K562 (cell line): Measurements from ENCODE around the gene RTL1. TPM values are rescaled to one million over a fixed set of nuclear protein-coding genes. Genes with fewer than 3 reads are reported as not detected.

Source experiments
- ATAC-seq: fragments of 200-7000 bp; cut with Tn5 transposase; 3 replicates; pipeline ENCODE4 v1.9.1; 2020; ENCODE audit warnings: moderate library complexity
- BruUV-seq: library from RNA; stranded (reverse); fragments of 400-500 nt; replicated peaks from 2 replicates; lab custom pipeline; 2021; lab: Mats Ljungman, UMichigan
- CTCF ChIA-PET: fragments of 300-600 bp; formaldehyde crosslinking; extraction: SDS; loops from one replicate; lab custom pipeline; 2021; ENCODE audit warnings: low intra/inter-chr PET ratio; lab: Yijun Ruan, JAX
- POLR2A ChIA-PET: fragments of 300-600, 350-650 bp; sonication (Branson Sonifier 250); formaldehyde crosslinking; extraction: SDS; loops from one replicate; lab custom pipeline; 2021; ENCODE audit warnings: antibody characterized with exemption, inconsistent platforms; lab: Yijun Ruan, JAX
- DNase-seq, 4 experiments: peaks; one replicate each; pipeline versions ENCODE4 v3.0.0 to v3.0.0-alpha.2; 2011 to 2018; ENCODE audit warnings: low spot score in 3 of 4, mixed read lengths in 3 of 4; ENCODE audit errors: extremely low read depth in 1 of 4
- FAIRE-seq: peaks from 2 replicates; lab custom pipeline; 2011; peaks lifted over from hg19 to GRCh38; lab: Jason Lieb, UNC
- H2AFZ ChIP-seq: 2 replicates; pipeline ENCODE4 v1.6.0; 2011; ENCODE audit warnings: low read depth, low read length, control low read depth, inconsistent platforms
- H3K27ac ChIP-seq: fragments of 200-600 bp; 3 replicates; pipeline ENCODE4 v1.8.0; 2011; ENCODE audit warnings: low read depth, mild to moderate bottlenecking, control low read depth, inconsistent platforms, low read length, moderate library complexity, mixed read lengths; ENCODE audit errors: extremely low read depth
- H3K27me3 ChIP-seq, 2 experiments: fragments of 300-600 bp in 1 of 2; 2 replicates in 1 of 2; 3 replicates in 1 of 2; pipeline versions ENCODE4 v1.6.0 to v1.8.0; 2011; ENCODE audit warnings: inconsistent platforms in 2 of 2, low read length in 2 of 2, mild to moderate bottlenecking in 1 of 2, mixed read lengths in 1 of 2, moderate library complexity in 1 of 2; ENCODE audit not compliant: control insufficient read depth in 2 of 2, insufficient read depth in 2 of 2
- H3K36me3 ChIP-seq: fragments of 300-600 bp; 3 replicates; pipeline ENCODE4 v1.8.0; 2011; ENCODE audit warnings: mild to moderate bottlenecking, low read length, inconsistent platforms; ENCODE audit not compliant: control insufficient read depth, insufficient read depth
- H3K4me1 ChIP-seq, 2 experiments: fragments of 200-600 bp in 1 of 2; replicated peaks in 1 of 2; 2 replicates in 1 of 2; 3 replicates in 1 of 2; pipeline versions ENCODE4 v1.5.1 to v1.8.0; 2011; ENCODE audit warnings: inconsistent platforms in 2 of 2, low read length in 2 of 2, mild to moderate bottlenecking in 1 of 2, mixed read lengths in 1 of 2, moderate library complexity in 1 of 2; ENCODE audit not compliant: control insufficient read depth in 2 of 2, insufficient read depth in 2 of 2
- H3K4me2 ChIP-seq: 2 replicates; pipeline ENCODE4 v1.6.1; 2011; ENCODE audit warnings: low read length, control low read depth, inconsistent platforms, mixed read lengths; ENCODE audit not compliant: insufficient read depth
- H3K4me3 ChIP-seq: fragments of 200-600 bp; sonication (generic), shearing (Covaris generic); 2 replicates; pipeline ENCODE4 v1.5.1; 2016; ENCODE audit warnings: control low read depth, inconsistent platforms
- H3K79me2 ChIP-seq: fragments of 200-600 bp; 3 replicates; pipeline ENCODE4 v1.8.0; 2011; ENCODE audit warnings: low read length, inconsistent platforms; ENCODE audit not compliant: control insufficient read depth, insufficient read depth
- H3K9ac ChIP-seq, 2 experiments: 2 replicates each; pipeline versions ENCODE4 v1.6.0 to v1.6.1; 2011; ENCODE audit warnings: low read depth in 2 of 2, low read length in 2 of 2, control low read depth in 1 of 2, inconsistent platforms in 1 of 2, mild to moderate bottlenecking in 1 of 2, mixed read lengths in 1 of 2; ENCODE audit not compliant: insufficient read depth in 1 of 2
- H3K9me1 ChIP-seq: one replicate; pipeline ENCODE4 v1.6.0; 2011; ENCODE audit warnings: inconsistent platforms, mild to moderate bottlenecking, low read length, moderate library complexity; ENCODE audit not compliant: control insufficient read depth, insufficient read depth
- H3K9me3 ChIP-seq: replicated peaks from 2 replicates; pipeline ENCODE4 v1.5.1; 2011; ENCODE audit warnings: low read depth, low read length, inconsistent platforms; ENCODE audit not compliant: control insufficient read depth, insufficient read depth
- H4K20me1 ChIP-seq: replicated peaks from 2 replicates; pipeline ENCODE4 v1.6.1; 2011; ENCODE audit warnings: low read length, inconsistent platforms, mixed read lengths; ENCODE audit not compliant: control insufficient read depth, insufficient read depth
- BRD4 ChIP-seq: fragments of 200-600 bp; sonication (generic); IDR thresholded peaks from 2 replicates; pipeline ENCODE4 v1.6.1; 2017; ENCODE audit warnings: inconsistent platforms
- ELF1 ChIP-seq: fragments of 200-800 bp; sonication (Bioruptor generic); IDR thresholded peaks from 2 replicates; pipeline ENCODE4 v1.6.1; 2016; ENCODE audit warnings: missing genetic modification characterization, missing compliant biosample characterization
- HNRNPH1 ChIP-seq: fragments of 200-400 bp; formaldehyde crosslinking; optimal IDR thresholded peaks from 2 replicates; pipeline ENCODE3; 2017; ENCODE audit warnings: low read depth, mild to moderate bottlenecking, low read length, moderate library complexity
- KAT8 ChIP-seq: fragments of 450-650 bp; IDR thresholded peaks from 2 replicates; pipeline ENCODE4 v1.6.1; 2016; ENCODE audit warnings: low read depth, mild to moderate bottlenecking
- L3MBTL2 ChIP-seq: fragments of 450-650 bp; IDR thresholded peaks from 2 replicates; pipeline ENCODE4 v1.6.1; 2016; ENCODE audit warnings: mild to moderate bottlenecking, moderate library complexity
- LARP7 ChIP-seq: fragments of 450-650 bp; IDR thresholded peaks from 2 replicates; pipeline ENCODE4 v1.6.1; 2016
- MITF ChIP-seq: IDR thresholded peaks from 2 replicates; pipeline ENCODE4 v1.6.1; 2014; ENCODE audit warnings: antibody characterized with exemption
- SFPQ ChIP-seq: fragments of 200-400 bp; formaldehyde crosslinking; IDR thresholded peaks from 2 replicates; pipeline ENCODE4 v1.6.1; 2017; ENCODE audit warnings: mild to moderate bottlenecking, low read depth, low read length, moderate library complexity
- SRF ChIP-seq, 2 experiments: fragments of 250-450, 450-650 bp in 1 of 2; sonication (Bioruptor Pico) in 1 of 2; sonication (generic) in 1 of 2; formaldehyde crosslinking; IDR thresholded peaks; 2 replicates each; pipeline versions ENCODE4 v1.5.0 to v1.5.1; 2020 to 2022; ENCODE audit warnings: mild to moderate bottlenecking in 1 of 2, missing genetic modification reagents in 1 of 2
- WHSC1 ChIP-seq: IDR thresholded peaks from one replicate; pipeline ENCODE4 v1.6.1; 2012; ENCODE audit warnings: low read length, control low read depth, inconsistent platforms
- ZNF124 ChIP-seq: sonication (generic); formaldehyde crosslinking; IDR thresholded peaks from 2 replicates; pipeline ENCODE4 v1.8.1; 2022; ENCODE audit warnings: missing genetic modification reagents
- ZNF140 ChIP-seq: fragments of 250-450 bp; sonication (Bioruptor Pico); IDR thresholded peaks from 2 replicates; pipeline ENCODE4 v1.8.0; 2021; ENCODE audit warnings: moderate library complexity, mild to moderate bottlenecking, inconsistent platforms
- ZNF79 ChIP-seq: fragments of 250-450 bp; sonication (Bioruptor Pico); IDR thresholded peaks from 2 replicates; pipeline ENCODE4 v1.4.0; 2020; ENCODE audit warnings: low read depth, mild to moderate bottlenecking, moderate library complexity
- WGBS: fragments of 100-300 bp; shearing (Covaris generic); methylation state at CpG from one replicate; pipeline ENCODE4 v1.1.6; 2016; ENCODE audit warnings: low coverage, mixed read lengths; ENCODE audit not compliant: insufficient coverage; ENCODE audit errors: missing lambda C conversion rate; 5-methylcytosine and 5-hydroxymethylcytosine counted together
- in situ Hi-C: fragments of 300-500 bp; cut with MboI; formaldehyde crosslinking; loops from 4 replicates; pipeline ENCODE4 v1.15.0; 2018; ENCODE audit warnings: inconsistent platforms, mixed read lengths
- intact Hi-C: fragments of 100-400 bp; cut with micrococcal nuclease; formaldehyde crosslinking; loops from 2 replicates; pipeline ENCODE4 v1.14.2; 2022
- polyA plus RNA-seq, 8 experiments: library from polyadenylated mRNA; depleted of rRNA in 4 of 8; stranded (reverse) in 5 of 8; unstranded in 3 of 8; fragments of >200 nt; fragmentation: Nextera tagmentation in 2 of 8; fragmentation: Illumina TruSeq in 1 of 8; extraction: Ambion mirVana in 2 of 8; extraction: Trizol in 1 of 8; gene quantifications; 2 replicates each; pipeline versions ENCODE4 v1.2.1 to v1.2.3, GENCODE V29; 2011 to 2014; ENCODE audit warnings: inconsistent platforms in 1 of 8, missing spikeins in 1 of 8
- total RNA-seq, 7 experiments: library from RNA; depleted of rRNA in 6 of 7; stranded (reverse); fragments of >200 nt in 6 of 7; fragmentation: Illumina TruSeq in 2 of 7; extraction: Trizol in 2 of 7; gene quantifications; 2 replicates each; pipeline versions ENCODE4 v1.2.1 to v1.2.3, GENCODE V29; 2011 to 2021; ENCODE audit warnings: low replicate concordance in 1 of 7

RTL1 gene
- total and polyA plus RNA-seq, 9 of the 15 experiments (the other 6 are each of a cell fraction or from before 2014, with no cell fraction given) = not detected

- Histone ChIP-seq H3K9me3 (no peaks in the 10 kb centered on the region), H4K20me1 (no peaks in the 10 kb centered on the region), H3K27me3 (no peaks in the 10 kb centered on the region), H3K4me1 (peaks cover 19 to 21% of the 10 kb centered on the region in 2 experiments), H3K9me1 (no peaks in the 10 kb centered on the region), H3K4me3 (no peak overlapping the region), H3K79me2 (no peaks in the 10 kb centered on the region), H3K9ac (no peak overlapping the region), H3K27ac (no peak overlapping the region), H2AFZ (no peak overlapping the region), H3K4me2 (no peak overlapping the region), H3K36me3 (no peaks in the 10 kb centered on the region)
- intact Hi-C loops (no loop called here), in situ Hi-C loops (no loop called here)
- 52% methylated on average over 17 of the region's 19 CpGs for WGBS
- no TSS peak for BruUV-seq
- ChIA-PET POLR2A (no interaction called here), CTCF (no interaction called here)
- no peak for ATAC-seq
- no peak for DNase-seq
- TF ChIP-seq L3MBTL2 (no peak), KAT8 (no peak), SFPQ (no peak), ZNF79 (CRISPR knock-in tag) (no peak), SRF (CRISPR knock-in tag; IDR thresholded peaks at IDR 0.05) (no peak), MITF (no peak), ZNF140 (no peak), WHSC1 (no peak), LARP7 (no peak), HNRNPH1 (no peak), BRD4 (no peak), ZNF124 (CRISPR knock-in tag) (no peak), ELF1 (no peak)
- FAIRE-seq = no peak
Observed at GRCh38 chr14:100860556-100861187, 42.9 kb downstream of the RTL1 start.
